Neural cell (in vitro differentiated cells): ENCODE results near the gene SLC30A5. TPM values are rescaled to one million over a fixed set of nuclear protein-coding genes. Genes with fewer than 3 reads are reported as not detected.

Experiments
- H2AFZ ChIP-seq: fragments of 200-600, 300-800 bp; sonication (generic), shearing (Covaris generic); 2 replicates; pipeline ENCODE4 v1.6.0; 2014; ENCODE audit warnings: low read depth, mild to moderate bottlenecking, antibody characterized with exemption, low read length, moderate library complexity
- H3F3A ChIP-seq: fragments of 200-600 bp; shearing (Covaris generic); 2 replicates; pipeline ENCODE4 v1.6.1; 2016; ENCODE audit warnings: mild to moderate bottlenecking, moderate library complexity, mixed read lengths, antibody characterized with exemption, low read length; ENCODE audit not compliant: insufficient read depth, poor library complexity, severe bottlenecking
- H3K27ac ChIP-seq: fragments of 200-600, 300-800 bp; sonication (generic), shearing (Covaris generic); 2 replicates; pipeline ENCODE4 v1.5.1; 2014; ENCODE audit warnings: mild to moderate bottlenecking, low read length, moderate library complexity
- H3K27me3 ChIP-seq: fragments of 300-800, 200-600 bp; sonication (generic), shearing (Covaris generic); 2 replicates; pipeline ENCODE4 v1.6.0; 2014; ENCODE audit warnings: mild to moderate bottlenecking, low read depth, low read length, moderate library complexity; ENCODE audit not compliant: insufficient read depth
- H3K36me3 ChIP-seq: fragments of 300-800, 200-600 bp; sonication (generic), shearing (Covaris generic); 2 replicates; pipeline ENCODE4 v1.5.1; 2014; ENCODE audit warnings: mild to moderate bottlenecking, antibody characterized with exemption, low read length, moderate library complexity; ENCODE audit not compliant: insufficient read depth
- H3K4me2 ChIP-seq: fragments of 300-800, 200-600 bp; sonication (generic), shearing (Covaris generic); 2 replicates; pipeline ENCODE4 v1.6.0; 2014; ENCODE audit warnings: mild to moderate bottlenecking, low read length
- H3K4me3 ChIP-seq: fragments of 300-800, 200-600 bp; sonication (generic), shearing (Covaris generic); 2 replicates; pipeline ENCODE4 v1.5.1; 2014; ENCODE audit warnings: mild to moderate bottlenecking, low read length, moderate library complexity
- H3K79me2 ChIP-seq: fragments of 200-600 bp; shearing (Covaris generic); replicated peaks from 2 replicates; pipeline ENCODE4 v1.6.0; 2014; ENCODE audit warnings: mild to moderate bottlenecking, low read length, moderate library complexity; ENCODE audit not compliant: insufficient read depth
- H3K9ac ChIP-seq: fragments of 300-800, 200-600 bp; sonication (generic), shearing (Covaris generic); 2 replicates; pipeline ENCODE4 v1.6.1; 2016; ENCODE audit warnings: mild to moderate bottlenecking, low read length, mixed read lengths
- H3K9me2 ChIP-seq: fragments of 200-600 bp; shearing (Covaris generic); 2 replicates; pipeline ENCODE4 v1.6.1; 2016; ENCODE audit warnings: mild to moderate bottlenecking, low read length, mixed read lengths; ENCODE audit not compliant: insufficient read depth
- H3K9me3 ChIP-seq: fragments of 200-600, 300-800 bp; sonication (generic), shearing (Covaris generic); 2 replicates; pipeline ENCODE4 v1.6.1; 2016; ENCODE audit warnings: mild to moderate bottlenecking, mixed run types, low read length, moderate library complexity, mixed read lengths
- H4K20me1 ChIP-seq: fragments of 200-600 bp; shearing (Covaris generic); 2 replicates; pipeline ENCODE4 v1.6.1; 2016; ENCODE audit warnings: mild to moderate bottlenecking, mixed run types; ENCODE audit not compliant: insufficient read depth
- EP300 ChIP-seq: fragments of 450-650 bp; conservative IDR thresholded peaks from 2 replicates; pipeline ENCODE4 v1.6.1; 2014; ENCODE audit warnings: antibody characterized with exemption, mild to moderate bottlenecking, moderate library complexity; ENCODE audit not compliant: poor library complexity, severe bottlenecking
- EZH2 ChIP-seq: fragments of 200-600, 300-800 bp; shearing (Covaris generic), sonication (generic); IDR thresholded peaks from 2 replicates; pipeline ENCODE4 v1.6.1; 2014; ENCODE audit warnings: antibody characterized with exemption, low read length, borderline replicate concordance, mild to moderate bottlenecking; ENCODE audit not compliant: insufficient read depth, poor library complexity, severe bottlenecking
- MXI1 ChIP-seq: fragments of 450-650 bp; conservative IDR thresholded peaks from 2 replicates; pipeline ENCODE4 v1.6.1; 2014; ENCODE audit warnings: antibody characterized with exemption, mild to moderate bottlenecking; ENCODE audit not compliant: poor library complexity, severe bottlenecking
- POLR2AphosphoS5 ChIP-seq: IDR thresholded peaks from 2 replicates; pipeline ENCODE4 v1.6.1; 2012
- RAD21 ChIP-seq: fragments of 450-650 bp; conservative IDR thresholded peaks from 2 replicates; pipeline ENCODE4 v1.6.1; 2014; ENCODE audit warnings: antibody characterized with exemption, mild to moderate bottlenecking, moderate library complexity
- SMC3 ChIP-seq: fragments of 450-650 bp; conservative IDR thresholded peaks from 2 replicates; pipeline ENCODE4 v1.6.1; 2014; ENCODE audit warnings: antibody characterized with exemption, mild to moderate bottlenecking, moderate library complexity; ENCODE audit not compliant: poor library complexity
- TAF1 ChIP-seq: IDR thresholded peaks from 2 replicates; pipeline ENCODE4 v1.6.1; 2012; ENCODE audit warnings: low read depth
- polyA plus RNA-seq: library from polyadenylated mRNA; depleted of rRNA; stranded (reverse); fragments of >200 nt; gene quantifications from 2 replicates; pipeline ENCODE4 v1.2.3, GENCODE V29; 2014
- TF ChIP-seq, protein P1 (sequence below): IDR thresholded peaks from 2 replicates; pipeline ENCODE4 v1.6.1; 2012; ENCODE audit warnings: borderline replicate concordance
- TF ChIP-seq, protein P2 (sequence below): fragments of 450-650 bp; IDR thresholded peaks from 2 replicates; pipeline ENCODE4 v1.5.1; 2014; ENCODE audit warnings: antibody characterized with exemption, mild to moderate bottlenecking, moderate library complexity; ENCODE audit not compliant: poor library complexity, severe bottlenecking

SLC30A5 gene
- polyA plus RNA-seq, 1 donor from 2014 or later, result 44.1 TPM

GRCh38 chr5:69158039-69158438, 64.2 kb downstream of the SLC30A5 start:
- Histone ChIP-seq H3K36me3 (no peaks in the 10 kb centered on the region), H3K9me2 (no peaks in the 10 kb centered on the region), H4K20me1 (no peaks in the 10 kb centered on the region), H3K4me2 (no peak overlapping the region), H3K9ac (no peak overlapping the region), H3K79me2 (no peaks in the 10 kb centered on the region), H3K4me3 (no peak overlapping the region), H3K27me3 (no peaks in the 10 kb centered on the region), H3F3A (no peaks in the 10 kb centered on the region), H3K27ac (no peak overlapping the region), H2AFZ (no peak overlapping the region), H3K9me3 (no peaks in the 10 kb centered on the region)
- TF ChIP-seq RAD21 (no peak), POLR2AphosphoS5 (no peak), TAF1 (no peak), EZH2 (no peak), EP300 (no peak), MXI1 (no peak), SMC3 (no peak)
- TF ChIP-seq, protein P1, sequence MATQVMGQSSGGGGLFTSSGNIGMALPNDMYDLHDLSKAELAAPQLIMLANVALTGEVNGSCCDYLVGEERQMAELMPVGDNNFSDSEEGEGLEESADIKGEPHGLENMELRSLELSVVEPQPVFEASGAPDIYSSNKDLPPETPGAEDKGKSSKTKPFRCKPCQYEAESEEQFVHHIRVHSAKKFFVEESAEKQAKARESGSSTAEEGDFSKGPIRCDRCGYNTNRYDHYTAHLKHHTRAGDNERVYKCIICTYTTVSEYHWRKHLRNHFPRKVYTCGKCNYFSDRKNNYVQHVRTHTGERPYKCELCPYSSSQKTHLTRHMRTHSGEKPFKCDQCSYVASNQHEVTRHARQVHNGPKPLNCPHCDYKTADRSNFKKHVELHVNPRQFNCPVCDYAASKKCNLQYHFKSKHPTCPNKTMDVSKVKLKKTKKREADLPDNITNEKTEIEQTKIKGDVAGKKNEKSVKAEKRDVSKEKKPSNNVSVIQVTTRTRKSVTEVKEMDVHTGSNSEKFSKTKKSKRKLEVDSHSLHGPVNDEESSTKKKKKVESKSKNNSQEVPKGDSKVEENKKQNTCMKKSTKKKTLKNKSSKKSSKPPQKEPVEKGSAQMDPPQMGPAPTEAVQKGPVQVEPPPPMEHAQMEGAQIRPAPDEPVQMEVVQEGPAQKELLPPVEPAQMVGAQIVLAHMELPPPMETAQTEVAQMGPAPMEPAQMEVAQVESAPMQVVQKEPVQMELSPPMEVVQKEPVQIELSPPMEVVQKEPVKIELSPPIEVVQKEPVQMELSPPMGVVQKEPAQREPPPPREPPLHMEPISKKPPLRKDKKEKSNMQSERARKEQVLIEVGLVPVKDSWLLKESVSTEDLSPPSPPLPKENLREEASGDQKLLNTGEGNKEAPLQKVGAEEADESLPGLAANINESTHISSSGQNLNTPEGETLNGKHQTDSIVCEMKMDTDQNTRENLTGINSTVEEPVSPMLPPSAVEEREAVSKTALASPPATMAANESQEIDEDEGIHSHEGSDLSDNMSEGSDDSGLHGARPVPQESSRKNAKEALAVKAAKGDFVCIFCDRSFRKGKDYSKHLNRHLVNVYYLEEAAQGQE, result no peak
- TF ChIP-seq, protein P2, sequence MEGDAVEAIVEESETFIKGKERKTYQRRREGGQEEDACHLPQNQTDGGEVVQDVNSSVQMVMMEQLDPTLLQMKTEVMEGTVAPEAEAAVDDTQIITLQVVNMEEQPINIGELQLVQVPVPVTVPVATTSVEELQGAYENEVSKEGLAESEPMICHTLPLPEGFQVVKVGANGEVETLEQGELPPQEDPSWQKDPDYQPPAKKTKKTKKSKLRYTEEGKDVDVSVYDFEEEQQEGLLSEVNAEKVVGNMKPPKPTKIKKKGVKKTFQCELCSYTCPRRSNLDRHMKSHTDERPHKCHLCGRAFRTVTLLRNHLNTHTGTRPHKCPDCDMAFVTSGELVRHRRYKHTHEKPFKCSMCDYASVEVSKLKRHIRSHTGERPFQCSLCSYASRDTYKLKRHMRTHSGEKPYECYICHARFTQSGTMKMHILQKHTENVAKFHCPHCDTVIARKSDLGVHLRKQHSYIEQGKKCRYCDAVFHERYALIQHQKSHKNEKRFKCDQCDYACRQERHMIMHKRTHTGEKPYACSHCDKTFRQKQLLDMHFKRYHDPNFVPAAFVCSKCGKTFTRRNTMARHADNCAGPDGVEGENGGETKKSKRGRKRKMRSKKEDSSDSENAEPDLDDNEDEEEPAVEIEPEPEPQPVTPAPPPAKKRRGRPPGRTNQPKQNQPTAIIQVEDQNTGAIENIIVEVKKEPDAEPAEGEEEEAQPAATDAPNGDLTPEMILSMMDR, result no peak

DNA sequence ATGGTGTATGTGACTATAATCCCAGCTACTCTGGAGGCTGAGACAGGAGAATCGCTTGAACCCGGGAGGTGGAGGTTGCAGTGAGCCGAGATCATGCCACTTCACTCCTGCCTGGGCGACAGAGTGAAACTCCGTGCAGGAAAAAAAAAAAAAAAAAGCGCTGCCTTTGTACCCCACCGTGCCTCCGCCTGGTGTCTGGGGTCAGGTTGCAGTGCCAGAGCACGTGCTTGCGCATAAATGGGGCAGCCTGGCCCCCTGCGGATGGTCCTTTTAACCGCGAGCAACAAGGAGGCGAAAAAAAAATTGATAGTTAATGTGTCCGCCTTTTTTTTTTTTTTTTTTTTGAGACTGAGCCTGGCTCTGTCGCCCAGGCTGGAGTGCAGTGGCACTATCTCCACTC, 66.8 kb downstream of the SLC30A5 start:
- H3K9ac ChIP-seq, result no peak overlapping the region
- TF ChIP-seq EP300 (no peak), SMC3 (no peak), POLR2AphosphoS5 (no peak), EZH2 (no peak), RAD21 (no peak), TAF1 (no peak), MXI1 (no peak)
- TF ChIP-seq, protein P1, result no peak
- TF ChIP-seq, protein P2, result no peak

More for the DNA sequence above, 66.8 kb downstream of the SLC30A5 start:
- Histone ChIP-seq H3K9me2 (no peaks in the 10 kb centered on the region), H3K27ac (no peak overlapping the region), H3K4me3 (no peak overlapping the region), H2AFZ (no peak overlapping the region), H3F3A (no peaks in the 10 kb centered on the region), H3K36me3 (no peaks in the 10 kb centered on the region), H3K79me2 (no peaks in the 10 kb centered on the region), H4K20me1 (no peaks in the 10 kb centered on the region), H3K4me2 (no peak overlapping the region), H3K9me3 (no peaks in the 10 kb centered on the region), H3K27me3 (no peaks in the 10 kb centered on the region)
